K562 (cell line): ENCODE data around the gene LTA. TPM values are rescaled to one million over a fixed set of nuclear protein-coding genes. Genes with fewer than 3 reads are reported as not detected.

Experiments
- BMI1 ChIP-seq: fragments of 150-350 bp; IDR thresholded peaks from 2 replicates; pipeline ENCODE4 v1.6.1; 2014; ENCODE audit warnings: low read length
- CBX2 ChIP-seq: fragments of 200-600 bp; sonication (generic); IDR thresholded peaks from one replicate; pipeline ENCODE4 v1.6.1; 2012; ENCODE audit warnings: mild to moderate bottlenecking, low read length, inconsistent platforms; ENCODE audit not compliant: insufficient read depth, poor library complexity, severe bottlenecking
- CHD4 ChIP-seq: fragments of 200-600 bp; sonication (generic); IDR thresholded peaks from 3 replicates; pipeline ENCODE4 v1.6.1; 2012; ENCODE audit warnings: low read depth, mild to moderate bottlenecking, mixed read lengths, low read length, inconsistent platforms; ENCODE audit not compliant: insufficient read depth, insufficient replicate concordance, poor library complexity, severe bottlenecking
- FOSL1 ChIP-seq: fragments of 200-800 bp; sonication (Bioruptor generic); conservative IDR thresholded peaks from 2 replicates; pipeline ENCODE4 v1.6.1; 2016; ENCODE audit warnings: missing genetic modification characterization, missing compliant biosample characterization
- HNRNPUL1 ChIP-seq: fragments of 200-400 bp; formaldehyde crosslinking; IDR thresholded peaks from 2 replicates; pipeline ENCODE4 v1.6.1; 2017; ENCODE audit warnings: low read length
- KHSRP ChIP-seq: fragments of 450-650 bp; IDR thresholded peaks from 2 replicates; pipeline ENCODE4 v1.6.1; 2017
- KLF1 ChIP-seq: fragments of 450-650 bp; IDR thresholded peaks from 2 replicates; pipeline ENCODE4 v1.6.1; 2016; ENCODE audit warnings: missing genetic modification characterization, missing compliant biosample characterization
- MED1 ChIP-seq: sonication (generic); formaldehyde crosslinking; IDR thresholded peaks from 2 replicates; pipeline ENCODE4 v1.8.1; 2023; ENCODE audit warnings: missing genetic modification reagents, borderline replicate concordance
- NCOA2 ChIP-seq, 2 experiments: fragments of 450-650 bp; IDR thresholded peaks; 2 replicates each; pipeline ENCODE4 v1.6.1; 2018; ENCODE audit warnings: mild to moderate bottlenecking in 2 of 2, moderate library complexity in 1 of 2; ENCODE audit not compliant: partially characterized antibody in 2 of 2
- NFATC3 ChIP-seq: fragments of 450-650 bp; IDR thresholded peaks from 2 replicates; pipeline ENCODE4 v1.6.1; 2017; ENCODE audit warnings: mild to moderate bottlenecking
- PCBP1 ChIP-seq: fragments of 200-400 bp; formaldehyde crosslinking; IDR thresholded peaks from 2 replicates; pipeline ENCODE4 v1.6.1; 2018; ENCODE audit warnings: mild to moderate bottlenecking, low read depth, low read length; ENCODE audit not compliant: poor library complexity, severe bottlenecking
- SOX6 ChIP-seq: fragments of 450-650 bp; IDR thresholded peaks from 2 replicates; pipeline ENCODE4 v1.6.1; 2014; ENCODE audit warnings: mild to moderate bottlenecking
- SUPT5H ChIP-seq: fragments of 450-650 bp; IDR thresholded peaks from 2 replicates; pipeline ENCODE4 v1.6.1; 2016
- TCF3 ChIP-seq: sonication (generic); formaldehyde crosslinking; IDR thresholded peaks from 2 replicates; pipeline ENCODE4 v1.4.0; 2020; ENCODE audit warnings: mild to moderate bottlenecking, missing genetic modification reagents
- U2AF2 ChIP-seq: fragments of 200-400 bp; formaldehyde crosslinking; optimal IDR thresholded peaks from 2 replicates; pipeline ENCODE3; 2017; ENCODE audit warnings: low read depth, mild to moderate bottlenecking, low read length
- ZFX ChIP-seq: sonication (generic); formaldehyde crosslinking; IDR thresholded peaks from 2 replicates; pipeline ENCODE4 v1.8.0; 2022; ENCODE audit warnings: mild to moderate bottlenecking, missing genetic modification reagents, moderate library complexity
- ZNF77 ChIP-seq: fragments of 250-450 bp; sonication (Bioruptor Pico); IDR thresholded peaks from 2 replicates; pipeline ENCODE4 v1.5.0; 2020
- polyA plus RNA-seq, 8 experiments: library from polyadenylated mRNA; depleted of rRNA in 4 of 8; stranded (reverse) in 5 of 8; unstranded in 3 of 8; fragments of >200 nt; fragmentation: Nextera tagmentation in 2 of 8; fragmentation: Illumina TruSeq in 1 of 8; extraction: Ambion mirVana in 2 of 8; extraction: Trizol in 1 of 8; gene quantifications; 2 replicates each; pipeline versions ENCODE4 v1.2.1 to v1.2.3, GENCODE V29; 2011 to 2014; ENCODE audit warnings: inconsistent platforms in 1 of 8, missing spikeins in 1 of 8
- total RNA-seq, 7 experiments: library from RNA; depleted of rRNA in 6 of 7; stranded (reverse); fragments of >200 nt in 6 of 7; fragmentation: Illumina TruSeq in 2 of 7; extraction: Trizol in 2 of 7; gene quantifications; 2 replicates each; pipeline versions ENCODE4 v1.2.1 to v1.2.3, GENCODE V29; 2011 to 2021; ENCODE audit warnings: low replicate concordance in 1 of 7
- TF ChIP-seq, protein P1 (sequence below): fragments of 250-450 bp; sonication (Bioruptor Pico); IDR thresholded peaks from 2 replicates; pipeline ENCODE4 v1.8.0; 2021; ENCODE audit warnings: moderate library complexity, mild to moderate bottlenecking, inconsistent platforms
- TF ChIP-seq, protein P2 (sequence below): fragments of 250-450 bp; sonication (Bioruptor Pico); IDR thresholded peaks from 2 replicates; pipeline ENCODE4 v1.6.1; 2021; ENCODE audit warnings: mild to moderate bottlenecking
- TF ChIP-seq, protein P3 (sequence below): fragments of 450-650 bp; IDR thresholded peaks from 2 replicates; pipeline ENCODE4 v1.6.1; 2018; ENCODE audit not compliant: partially characterized antibody

The LTA gene
- total and polyA plus RNA-seq, 9 of the 15 experiments (the other 6 are each of a cell fraction or from before 2014, with no cell fraction given): 0.80 TPM; not detected in 8

DNA sequence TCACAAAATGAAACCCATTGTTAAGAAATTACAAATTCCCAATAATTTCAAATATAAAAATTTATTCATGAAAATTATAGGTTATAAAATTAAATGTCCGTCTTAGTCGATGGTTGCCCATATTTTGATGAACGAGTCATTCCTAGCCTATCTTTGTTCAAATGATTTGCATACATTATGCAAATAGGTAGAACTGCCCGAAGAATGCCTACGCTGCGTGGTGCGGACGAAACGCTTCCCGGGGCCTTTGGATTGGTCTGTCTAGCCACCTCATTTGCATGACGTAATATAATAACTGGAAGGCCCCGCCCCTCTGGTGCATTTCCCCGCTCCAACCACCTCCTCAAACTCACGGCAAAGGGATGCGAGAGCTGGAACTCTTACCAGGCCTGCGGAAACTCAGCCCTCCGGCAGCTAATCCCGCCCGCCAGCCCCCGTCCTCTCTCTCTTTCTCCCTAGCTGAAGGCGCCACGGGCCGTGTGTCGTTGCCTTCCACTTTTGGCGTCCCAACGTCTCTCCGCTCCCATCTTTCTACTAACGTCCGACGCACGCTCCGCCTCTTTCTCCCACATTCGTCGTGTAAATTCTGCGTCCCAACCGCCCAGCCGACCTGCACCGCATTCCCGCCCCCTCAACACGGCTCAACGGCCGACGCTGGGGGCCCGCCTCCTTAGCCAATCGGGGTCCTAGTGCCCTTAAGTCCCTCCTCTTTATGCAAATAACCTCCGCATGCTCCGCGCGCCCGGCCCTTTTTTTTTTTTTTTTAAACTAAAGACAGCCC, 47.9 kb downstream of the LTA start (continued):
- TF ChIP-seq NCOA2 (IDR thresholded peaks at IDR 0.05; ENCODE audit: partially characterized antibody in 2 of 2) (no peak), SOX6 (peak; percentile 56; the same call in 1 of the 2 replicates), ZNF77 (CRISPR knock-in tag) (no peak), PCBP1 (no peak), MED1 (no peak), ZFX (CRISPR knock-in tag) (peak; percentile 75; the same call in 1 of the 2 replicates), CHD4 (no peak), U2AF2 (no peak), NFATC3 (0 out of 2 replicates have a peak, but pooled peaks have one; percentile 61), CBX2 (no peak), SUPT5H (peak; percentile 99), BMI1 (peak; percentile 27; the same call in 1 of the 2 replicates), HNRNPUL1 (no peak), TCF3 (no peak), KHSRP (peak; percentile 71), FOSL1 (tag) (peak; percentile 72), KLF1 (no peak)
- TF ChIP-seq, protein P1, sequence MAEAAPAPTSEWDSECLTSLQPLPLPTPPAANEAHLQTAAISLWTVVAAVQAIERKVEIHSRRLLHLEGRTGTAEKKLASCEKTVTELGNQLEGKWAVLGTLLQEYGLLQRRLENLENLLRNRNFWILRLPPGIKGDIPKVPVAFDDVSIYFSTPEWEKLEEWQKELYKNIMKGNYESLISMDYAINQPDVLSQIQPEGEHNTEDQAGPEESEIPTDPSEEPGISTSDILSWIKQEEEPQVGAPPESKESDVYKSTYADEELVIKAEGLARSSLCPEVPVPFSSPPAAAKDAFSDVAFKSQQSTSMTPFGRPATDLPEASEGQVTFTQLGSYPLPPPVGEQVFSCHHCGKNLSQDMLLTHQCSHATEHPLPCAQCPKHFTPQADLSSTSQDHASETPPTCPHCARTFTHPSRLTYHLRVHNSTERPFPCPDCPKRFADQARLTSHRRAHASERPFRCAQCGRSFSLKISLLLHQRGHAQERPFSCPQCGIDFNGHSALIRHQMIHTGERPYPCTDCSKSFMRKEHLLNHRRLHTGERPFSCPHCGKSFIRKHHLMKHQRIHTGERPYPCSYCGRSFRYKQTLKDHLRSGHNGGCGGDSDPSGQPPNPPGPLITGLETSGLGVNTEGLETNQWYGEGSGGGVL (CRISPR knock-in tag): no peak
- TF ChIP-seq, protein P2, sequence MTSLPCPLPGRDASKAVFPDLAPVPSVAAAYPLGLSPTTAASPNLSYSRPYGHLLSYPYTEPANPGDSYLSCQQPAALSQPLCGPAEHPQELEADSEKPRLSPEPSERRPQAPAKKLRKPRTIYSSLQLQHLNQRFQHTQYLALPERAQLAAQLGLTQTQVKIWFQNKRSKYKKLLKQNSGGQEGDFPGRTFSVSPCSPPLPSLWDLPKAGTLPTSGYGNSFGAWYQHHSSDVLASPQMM: no peak
- TF ChIP-seq, protein P3, sequence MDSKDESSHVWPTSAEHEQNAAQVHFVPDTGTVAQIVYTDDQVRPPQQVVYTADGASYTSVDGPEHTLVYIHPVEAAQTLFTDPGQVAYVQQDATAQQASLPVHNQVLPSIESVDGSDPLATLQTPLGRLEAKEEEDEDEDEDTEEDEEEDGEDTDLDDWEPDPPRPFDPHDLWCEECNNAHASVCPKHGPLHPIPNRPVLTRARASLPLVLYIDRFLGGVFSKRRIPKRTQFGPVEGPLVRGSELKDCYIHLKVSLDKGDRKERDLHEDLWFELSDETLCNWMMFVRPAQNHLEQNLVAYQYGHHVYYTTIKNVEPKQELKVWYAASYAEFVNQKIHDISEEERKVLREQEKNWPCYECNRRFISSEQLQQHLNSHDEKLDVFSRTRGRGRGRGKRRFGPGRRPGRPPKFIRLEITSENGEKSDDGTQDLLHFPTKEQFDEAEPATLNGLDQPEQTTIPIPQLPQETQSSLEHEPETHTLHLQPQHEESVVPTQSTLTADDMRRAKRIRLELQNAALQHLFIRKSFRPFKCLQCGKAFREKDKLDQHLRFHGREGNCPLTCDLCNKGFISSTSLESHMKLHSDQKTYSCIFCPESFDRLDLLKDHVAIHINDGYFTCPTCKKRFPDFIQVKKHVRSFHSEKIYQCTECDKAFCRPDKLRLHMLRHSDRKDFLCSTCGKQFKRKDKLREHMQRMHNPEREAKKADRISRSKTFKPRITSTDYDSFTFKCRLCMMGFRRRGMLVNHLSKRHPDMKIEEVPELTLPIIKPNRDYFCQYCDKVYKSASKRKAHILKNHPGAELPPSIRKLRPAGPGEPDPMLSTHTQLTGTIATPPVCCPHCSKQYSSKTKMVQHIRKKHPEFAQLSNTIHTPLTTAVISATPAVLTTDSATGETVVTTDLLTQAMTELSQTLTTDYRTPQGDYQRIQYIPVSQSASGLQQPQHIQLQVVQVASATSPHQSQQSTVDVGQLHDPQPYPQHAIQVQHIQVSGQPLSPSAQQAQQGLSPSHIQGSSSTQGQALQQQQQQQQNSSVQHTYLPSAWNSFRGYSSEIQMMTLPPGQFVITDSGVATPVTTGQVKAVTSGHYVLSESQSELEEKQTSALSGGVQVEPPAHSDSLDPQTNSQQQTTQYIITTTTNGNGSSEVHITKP: peak; percentile 90
